ENCODE measurements around the gene RGS7.
"Not testable (repeated sequence)": the region's sequence is repeated elsewhere in the genome, so short reads cannot be mapped to it uniquely, and the experiment has no call there.

RGS7 gene

DNA sequence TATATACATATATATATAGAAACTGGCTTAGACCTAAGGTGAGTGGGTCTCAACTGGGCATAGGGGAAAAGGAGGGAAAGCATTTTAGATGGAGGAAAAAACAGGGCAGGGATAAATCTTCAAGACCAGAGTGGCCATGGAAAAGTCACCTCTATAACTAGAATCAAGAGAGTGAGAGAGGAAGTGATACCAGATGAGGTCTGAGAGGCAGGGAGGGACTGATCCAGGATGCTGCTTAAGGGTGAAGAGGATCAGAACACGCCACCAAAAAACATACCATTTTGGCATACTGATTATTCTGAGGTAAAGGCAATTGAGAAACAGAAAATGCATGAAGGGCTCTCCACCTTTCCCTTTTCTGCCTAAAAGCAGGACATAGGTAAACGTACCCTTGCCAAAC is 268.9 kb downstream of the RGS7 start:
- not testable (repeated sequence) for H3K27ac ChIP-seq (ENCODE audit: low read depth, low read length); H3K36me3 ChIP-seq (ENCODE audit: control insufficient read depth, insufficient read depth, low read length); H3K4me1 ChIP-seq (ENCODE audit: control insufficient read depth, low read depth, low read length); H3K79me1 ChIP-seq (ENCODE audit: low read length); H3K56ac ChIP-seq (ENCODE audit: low read length); H3K27me3 ChIP-seq (ENCODE audit: insufficient read depth, low read length, poor library complexity); H2BK15ac ChIP-seq (replicated peaks; ENCODE audit: low read depth); H2BK5ac ChIP-seq (ENCODE audit: low read length); H3K4me3 ChIP-seq (ENCODE audit: low read length); H4K5ac ChIP-seq (ENCODE audit: low read length); H3K4ac ChIP-seq (ENCODE audit: low read depth, low read length); DNase-seq; H2AK5ac ChIP-seq (ENCODE audit: low read length); H3K4me2 ChIP-seq (ENCODE audit: low read length); H2BK120ac ChIP-seq (ENCODE audit: low read depth, low read length); H3K9ac ChIP-seq (ENCODE audit: low read length); H3K79me2 ChIP-seq (ENCODE audit: control insufficient read depth, insufficient read depth, low read length); H3K18ac ChIP-seq (ENCODE audit: low read length); H4K8ac ChIP-seq (ENCODE audit: low read depth, low read length); H3K23ac ChIP-seq (ENCODE audit: low read length)
- no CpG with 5 or more reads among the region's 2 CpGs for WGBS (ENCODE audit: extremely low coverage, insufficient coverage, low lambda C conversion rate)

DNA sequence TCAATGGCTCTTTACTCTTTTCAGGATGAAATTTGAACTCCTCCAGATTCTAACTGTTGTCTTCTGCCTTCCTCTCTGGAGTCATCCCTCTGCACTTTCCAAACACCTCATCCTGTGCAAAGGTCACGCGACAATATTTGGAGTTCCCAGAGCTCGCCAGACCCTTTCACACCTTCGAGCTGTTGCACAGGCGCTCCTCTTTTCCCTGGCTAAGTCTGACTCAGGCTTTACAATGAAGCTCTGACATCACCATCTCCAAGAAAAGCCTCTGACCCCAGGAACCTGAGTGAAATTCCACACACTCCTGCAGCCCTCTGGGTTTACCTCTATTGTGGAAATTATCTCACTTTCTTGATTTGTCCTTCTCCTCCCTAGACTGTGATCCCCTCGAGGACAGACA is 270.3 kb downstream of the RGS7 start:
- H3K4me2 ChIP-seq (ENCODE audit: low read length): no peak overlapping the region
- peak; percentile 44 for DNase-seq
- no peak overlapping the region for H3K23ac ChIP-seq (ENCODE audit: low read length)
- no peaks in the 10 kb centered on the region for H3K36me3 ChIP-seq (ENCODE audit: control insufficient read depth, insufficient read depth, low read length)
- H3K79me2 ChIP-seq (ENCODE audit: control insufficient read depth, insufficient read depth, low read length): no peaks in the 10 kb centered on the region
- WGBS (ENCODE audit: extremely low coverage, insufficient coverage, low lambda C conversion rate): no CpG with 5 or more reads among the region's 6 CpGs
- H3K4me3 ChIP-seq (ENCODE audit: low read length): no peak overlapping the region
- H3K18ac ChIP-seq (ENCODE audit: low read length): no peak overlapping the region
- H2BK5ac ChIP-seq (ENCODE audit: low read length): no peak overlapping the region
- no peak overlapping the region for H2AK5ac ChIP-seq (ENCODE audit: low read length)
- no peaks in the 10 kb centered on the region for H3K27me3 ChIP-seq (ENCODE audit: insufficient read depth, low read length, poor library complexity)
- H2BK15ac ChIP-seq (replicated peaks; ENCODE audit: low read depth): no peak overlapping the region
- no peak overlapping the region for H3K4ac ChIP-seq (ENCODE audit: low read depth, low read length)
- H3K4me1 ChIP-seq (ENCODE audit: control insufficient read depth, low read depth, low read length): no peaks in the 10 kb centered on the region
- H3K9ac ChIP-seq (ENCODE audit: low read length): no peak overlapping the region
- no peaks in the 10 kb centered on the region for H3K79me1 ChIP-seq (ENCODE audit: low read length)
- no peak overlapping the region for H3K27ac ChIP-seq (ENCODE audit: low read depth, low read length)
- no peak overlapping the region for H4K5ac ChIP-seq (ENCODE audit: low read length)
- no peak overlapping the region for H2BK120ac ChIP-seq (ENCODE audit: low read depth, low read length)
- no peak overlapping the region for H4K8ac ChIP-seq (ENCODE audit: low read depth, low read length)
- no peak overlapping the region for H3K56ac ChIP-seq (ENCODE audit: low read length)

DNA sequence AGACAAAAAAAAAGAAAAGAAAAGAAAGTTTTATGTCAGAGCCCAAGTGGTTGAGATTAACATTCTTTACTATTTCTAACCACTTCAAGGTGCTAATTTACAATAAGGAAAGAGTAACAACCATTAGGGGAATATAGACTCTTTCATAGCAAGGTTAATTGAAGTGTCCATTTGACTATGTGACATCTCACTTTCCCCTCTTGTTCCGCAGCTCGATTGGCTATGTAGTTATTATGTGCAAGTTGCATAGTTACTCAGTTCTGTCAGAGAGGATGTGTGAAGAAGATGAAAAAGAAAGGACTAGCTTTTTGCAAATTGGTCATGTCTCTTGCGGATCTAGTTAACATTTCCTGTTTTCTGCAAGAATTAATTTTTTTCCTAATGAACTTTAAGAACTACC is 273.7 kb downstream of the RGS7 start:
- no peak for DNase-seq
- no peak overlapping the region for H3K4me2 ChIP-seq (ENCODE audit: low read length)
- H3K4me1 ChIP-seq (ENCODE audit: control insufficient read depth, low read depth, low read length): no peaks in the 10 kb centered on the region
- no peak overlapping the region for H4K8ac ChIP-seq (ENCODE audit: low read depth, low read length)
- H3K4me3 ChIP-seq (ENCODE audit: low read length): no peak overlapping the region
- no CpG with 5 or more reads among the region's 3 CpGs for WGBS (ENCODE audit: extremely low coverage, insufficient coverage, low lambda C conversion rate)
- H2BK5ac ChIP-seq (ENCODE audit: low read length): no peak overlapping the region
- no peak overlapping the region for H3K27ac ChIP-seq (ENCODE audit: low read depth, low read length)
- H3K79me2 ChIP-seq (ENCODE audit: control insufficient read depth, insufficient read depth, low read length): no peaks in the 10 kb centered on the region
- no peaks in the 10 kb centered on the region for H3K27me3 ChIP-seq (ENCODE audit: insufficient read depth, low read length, poor library complexity)
- H2BK15ac ChIP-seq (replicated peaks; ENCODE audit: low read depth): no peak overlapping the region
- no peak overlapping the region for H3K23ac ChIP-seq (ENCODE audit: low read length)
- no peak overlapping the region for H3K9ac ChIP-seq (ENCODE audit: low read length)
- no peak overlapping the region for H2BK120ac ChIP-seq (ENCODE audit: low read depth, low read length)
- H3K56ac ChIP-seq (ENCODE audit: low read length): no peak overlapping the region
- H2AK5ac ChIP-seq (ENCODE audit: low read length): no peak overlapping the region
- H3K36me3 ChIP-seq (ENCODE audit: control insufficient read depth, insufficient read depth, low read length): no peaks in the 10 kb centered on the region
- no peak overlapping the region for H3K4ac ChIP-seq (ENCODE audit: low read depth, low read length)
- no peak overlapping the region for H4K5ac ChIP-seq (ENCODE audit: low read length)
- H3K79me1 ChIP-seq (ENCODE audit: low read length): no peaks in the 10 kb centered on the region
- H3K18ac ChIP-seq (ENCODE audit: low read length): no peak overlapping the region

DNA sequence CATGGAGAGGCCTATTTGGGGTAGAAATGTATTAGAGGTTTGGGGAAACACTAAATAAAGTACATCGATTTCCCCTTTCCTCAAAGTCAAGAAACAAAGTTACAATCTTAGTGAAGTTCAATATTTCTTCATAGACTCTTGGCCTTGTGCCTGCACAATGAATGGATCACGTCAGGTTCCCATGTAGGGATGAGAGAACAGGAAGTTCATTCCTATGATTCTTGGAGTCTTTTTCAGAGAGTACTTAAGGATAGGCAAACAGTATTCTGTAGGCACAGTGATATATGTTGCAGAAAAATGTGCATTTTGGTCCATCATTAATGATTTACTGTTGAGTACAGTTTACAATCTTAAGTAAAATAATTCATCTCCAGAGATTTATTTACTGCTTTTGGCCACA is 275.5 kb downstream of the RGS7 start:
- Histone ChIP-seq H2BK120ac (ENCODE audit: low read depth, low read length) (no peak overlapping the region), H3K4me2 (ENCODE audit: low read length) (no peak overlapping the region), H3K27ac (ENCODE audit: low read depth, low read length) (no peak overlapping the region), H3K27me3 (ENCODE audit: insufficient read depth, low read length, poor library complexity) (no peaks in the 10 kb centered on the region), H3K9ac (ENCODE audit: low read length) (no peak overlapping the region), H4K5ac (ENCODE audit: low read length) (no peak overlapping the region), H3K79me1 (ENCODE audit: low read length) (no peaks in the 10 kb centered on the region), H3K36me3 (ENCODE audit: control insufficient read depth, insufficient read depth, low read length) (no peaks in the 10 kb centered on the region), H3K56ac (ENCODE audit: low read length) (no peak overlapping the region), H3K18ac (ENCODE audit: low read length) (no peak overlapping the region), H2AK5ac (ENCODE audit: low read length) (no peak overlapping the region), H4K8ac (ENCODE audit: low read depth, low read length) (no peak overlapping the region), H3K4me1 (ENCODE audit: control insufficient read depth, low read depth, low read length) (no peaks in the 10 kb centered on the region), H3K4ac (ENCODE audit: low read depth, low read length) (no peak overlapping the region), H2BK5ac (ENCODE audit: low read length) (no peak overlapping the region), H3K4me3 (ENCODE audit: low read length) (no peak overlapping the region), H3K23ac (ENCODE audit: low read length) (no peak overlapping the region), H3K79me2 (ENCODE audit: control insufficient read depth, insufficient read depth, low read length) (no peaks in the 10 kb centered on the region), H2BK15ac (replicated peaks; ENCODE audit: low read depth) (no peak overlapping the region)
- DNase-seq: no peak
- no CpG with 5 or more reads among the region's 2 CpGs for WGBS (ENCODE audit: extremely low coverage, insufficient coverage, low lambda C conversion rate)

DNA sequence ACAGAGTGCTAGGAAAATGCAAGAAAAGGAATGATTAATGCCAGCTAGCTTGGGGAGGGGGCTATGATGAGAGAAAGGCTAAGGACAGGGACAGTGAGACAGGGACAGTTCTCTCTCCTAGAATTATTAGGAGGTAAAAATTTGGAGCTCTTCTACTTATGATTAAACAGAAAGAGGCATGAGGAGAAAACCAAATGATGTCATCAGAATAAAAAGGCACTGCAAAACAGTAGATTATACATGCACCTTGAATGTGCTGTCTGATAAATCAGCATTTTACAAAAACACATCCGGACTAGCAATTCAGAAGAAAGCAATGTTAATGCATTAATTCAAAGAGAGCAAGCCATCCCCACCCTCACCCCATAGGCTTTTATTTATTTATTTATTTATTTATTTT is 277.5 kb downstream of the RGS7 start:
- Histone ChIP-seq H2AK5ac (ENCODE audit: low read length) (no peak overlapping the region), H2BK15ac (replicated peaks; ENCODE audit: low read depth) (no peak overlapping the region), H2BK5ac (ENCODE audit: low read length) (no peak overlapping the region), H3K23ac (ENCODE audit: low read length) (no peak overlapping the region), H2BK120ac (ENCODE audit: low read depth, low read length) (no peak overlapping the region), H3K27me3 (ENCODE audit: insufficient read depth, low read length, poor library complexity) (no peaks in the 10 kb centered on the region), H3K9ac (ENCODE audit: low read length) (no peak overlapping the region), H3K18ac (ENCODE audit: low read length) (no peak overlapping the region), H3K27ac (ENCODE audit: low read depth, low read length) (no peak overlapping the region), H3K79me2 (ENCODE audit: control insufficient read depth, insufficient read depth, low read length) (no peaks in the 10 kb centered on the region), H3K79me1 (ENCODE audit: low read length) (no peaks in the 10 kb centered on the region), H3K4ac (ENCODE audit: low read depth, low read length) (no peak overlapping the region), H4K8ac (ENCODE audit: low read depth, low read length) (no peak overlapping the region), H3K4me3 (ENCODE audit: low read length) (no peak overlapping the region), H3K36me3 (ENCODE audit: control insufficient read depth, insufficient read depth, low read length) (no peaks in the 10 kb centered on the region), H3K56ac (ENCODE audit: low read length) (no peak overlapping the region), H3K4me2 (ENCODE audit: low read length) (no peak overlapping the region), H4K5ac (ENCODE audit: low read length) (no peak overlapping the region), H3K4me1 (ENCODE audit: control insufficient read depth, low read depth, low read length) (no peaks in the 10 kb centered on the region)
- WGBS (ENCODE audit: extremely low coverage, insufficient coverage, low lambda C conversion rate): no CpG with 5 or more reads among the region's 1 CpG
- no peak for DNase-seq

DNA sequence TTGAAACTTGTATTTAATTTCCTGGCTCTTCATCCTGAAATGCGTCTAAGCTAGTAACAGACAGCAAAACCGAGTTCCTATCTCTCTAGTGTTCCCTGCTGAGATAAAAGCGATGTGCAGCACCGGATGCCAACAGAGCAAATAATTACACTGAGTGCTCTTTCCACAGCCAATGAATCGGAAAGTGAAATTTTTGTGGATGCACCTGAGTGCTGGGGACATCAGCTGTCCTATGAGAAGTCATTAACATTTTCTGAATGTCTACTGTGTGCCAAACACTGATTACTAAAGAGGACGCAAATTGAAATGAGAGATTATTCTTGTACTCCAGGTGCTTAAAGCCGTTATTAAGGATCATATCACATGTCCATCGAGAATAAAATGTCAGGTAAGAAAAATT is 278.0 kb downstream of the RGS7 start:
- Histone ChIP-seq H4K5ac (ENCODE audit: low read length) (no peak overlapping the region), H3K27ac (ENCODE audit: low read depth, low read length) (no peak overlapping the region), H3K4me2 (ENCODE audit: low read length) (no peak overlapping the region), H3K4ac (ENCODE audit: low read depth, low read length) (no peak overlapping the region), H3K4me3 (ENCODE audit: low read length) (no peak overlapping the region), H2BK15ac (replicated peaks; ENCODE audit: low read depth) (no peak overlapping the region), H2BK120ac (ENCODE audit: low read depth, low read length) (no peak overlapping the region), H4K8ac (ENCODE audit: low read depth, low read length) (no peak overlapping the region), H3K56ac (ENCODE audit: low read length) (no peak overlapping the region), H3K36me3 (ENCODE audit: control insufficient read depth, insufficient read depth, low read length) (no peaks in the 10 kb centered on the region), H3K18ac (ENCODE audit: low read length) (no peak overlapping the region), H3K79me2 (ENCODE audit: control insufficient read depth, insufficient read depth, low read length) (no peaks in the 10 kb centered on the region), H3K27me3 (ENCODE audit: insufficient read depth, low read length, poor library complexity) (no peaks in the 10 kb centered on the region), H3K4me1 (ENCODE audit: control insufficient read depth, low read depth, low read length) (no peaks in the 10 kb centered on the region), H3K9ac (ENCODE audit: low read length) (no peak overlapping the region), H3K23ac (ENCODE audit: low read length) (no peak overlapping the region), H2AK5ac (ENCODE audit: low read length) (no peak overlapping the region), H2BK5ac (ENCODE audit: low read length) (no peak overlapping the region), H3K79me1 (ENCODE audit: low read length) (no peaks in the 10 kb centered on the region)
- no peak for DNase-seq
- no CpG with 5 or more reads among the region's 8 CpGs for WGBS (ENCODE audit: extremely low coverage, insufficient coverage, low lambda C conversion rate)
